Fibroblast of skin of left biceps (primary cell): ENCODE measurements around the gene ZNF814.
A peak's percentile ranks its signal among the peaks of the same experiment; 100 is the strongest.
"Not testable (repeated sequence)": the region's sequence is repeated elsewhere in the genome, so short reads cannot be mapped to it uniquely, and the experiment has no call there.

Experiments used
- DNase-seq, 2 experiments: peaks; one replicate each; pipeline ENCODE4 v3.0.0-alpha.2; 2013; ENCODE audit warnings: low read depth in 2 of 2

The ZNF814 gene

GRCh38 chr19:57862351-57862750, 26.5 kb downstream of the ZNF814 start:
- DNase-seq: not testable (repeated sequence)

- DNase-seq: not testable (repeated sequence)
Measured at GRCh38 chr19:57854117-57854516, 34.7 kb downstream of the ZNF814 start.

- DNase-seq: not testable (repeated sequence)
Measured at GRCh38 chr19:57851812-57852603, 36.8 kb downstream of the ZNF814 start.

DNA sequence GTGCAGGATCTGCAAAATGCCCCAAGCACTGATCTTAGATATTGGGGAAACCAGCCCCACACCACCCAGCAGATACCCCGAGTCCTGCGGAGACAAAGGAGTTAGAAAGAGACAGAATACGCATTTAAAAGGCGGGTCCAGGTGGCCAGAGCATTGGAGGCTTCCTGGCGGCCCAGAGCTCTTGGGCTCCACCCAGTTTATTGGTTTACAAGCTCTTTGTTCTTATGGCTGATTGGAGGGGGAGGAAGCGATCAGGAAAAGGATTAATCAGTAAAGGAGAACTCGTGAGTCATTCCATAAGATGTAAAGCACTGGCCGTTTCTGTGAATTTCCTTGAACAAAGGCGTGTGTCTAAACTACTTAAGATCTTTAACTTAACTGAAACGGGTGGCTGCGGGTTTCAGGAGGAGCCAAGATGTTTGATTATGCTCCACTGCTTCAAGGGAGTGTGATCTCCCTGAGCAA, 38.3 kb downstream of the ZNF814 start:
- no peak for DNase-seq

- DNase-seq: peak; percentile 44 to 55
Measured at GRCh38 chr19:57849666-57850473, 39.0 kb downstream of the ZNF814 start, which contains the start of gene ZNF587. ZNF587 (plus strand) TSS chr19:57849859; CDS start chr19:57850039, 180 bp downstream.

GRCh38 chr19:57849162-57849665, 39.6 kb downstream of the ZNF814 start:
- DNase-seq: not testable (repeated sequence)

DNA sequence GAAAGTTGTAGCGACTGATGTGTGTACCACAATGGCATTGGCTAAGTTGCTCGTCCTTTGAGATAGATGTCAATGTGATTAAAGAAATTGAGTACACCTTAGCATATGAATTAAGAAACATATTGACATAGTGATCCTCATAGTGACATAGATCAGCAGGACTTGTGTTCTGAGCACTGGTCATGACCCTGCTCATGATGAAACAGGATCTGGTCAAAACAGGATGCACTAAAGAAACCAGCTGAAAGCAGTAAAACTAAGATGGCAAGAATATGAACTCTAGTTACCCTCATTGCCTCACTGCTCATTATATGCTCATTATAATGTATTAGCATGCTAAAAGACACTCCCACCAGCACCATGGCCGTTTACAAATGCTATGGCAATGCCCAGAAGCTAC, 41.7 kb downstream of the ZNF814 start:
- not testable (repeated sequence) for DNase-seq

GRCh38 chr19:57841122-57841763, 47.6 kb downstream of the ZNF814 start:
- no peak for DNase-seq

DNA sequence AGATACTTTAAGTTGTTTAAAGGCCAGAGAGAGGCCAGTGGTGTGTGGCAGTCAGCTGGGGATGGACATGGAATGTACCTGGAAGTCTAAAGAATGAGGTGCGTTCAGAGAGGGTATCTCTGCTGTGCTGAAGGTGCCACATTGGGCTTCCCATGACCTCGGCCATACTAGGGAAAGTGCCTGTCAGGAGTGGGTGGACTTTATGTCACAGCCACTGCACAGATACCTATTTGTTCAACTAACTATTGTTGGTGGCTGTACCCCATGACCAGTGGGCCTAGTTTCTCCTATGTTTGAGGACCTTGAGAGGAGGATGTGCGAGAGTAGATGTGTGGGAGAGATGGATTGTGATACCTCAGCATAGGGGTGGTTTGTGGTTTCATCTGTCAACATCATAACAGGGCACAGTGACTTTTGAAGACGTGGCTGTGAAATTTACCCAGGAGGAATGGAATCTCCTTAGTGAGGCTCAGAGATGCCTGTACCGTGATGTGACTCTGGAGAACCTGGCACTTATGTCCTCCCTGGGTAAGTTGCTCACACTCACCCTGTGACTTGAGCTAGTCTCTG, 50.1 kb downstream of the ZNF814 start:
- not testable (repeated sequence) for DNase-seq

GRCh38 chr19:57836991-57837390, 51.8 kb downstream of the ZNF814 start:
- DNase-seq: not testable (repeated sequence)

GRCh38 chr19:57830071-57830602, 58.7 kb downstream of the ZNF814 start, which contains the start of gene ZNF587B:
ZNF587B (plus strand) TSS chr19:57830299; CDS start chr19:57830529, 230 bp downstream.
- DNase-seq: peak in 1 of 2 experiments; percentile 3

- no peak for DNase-seq
Measured at GRCh38 chr19:57829316-57829715, 59.5 kb downstream of the ZNF814 start.

DNA sequence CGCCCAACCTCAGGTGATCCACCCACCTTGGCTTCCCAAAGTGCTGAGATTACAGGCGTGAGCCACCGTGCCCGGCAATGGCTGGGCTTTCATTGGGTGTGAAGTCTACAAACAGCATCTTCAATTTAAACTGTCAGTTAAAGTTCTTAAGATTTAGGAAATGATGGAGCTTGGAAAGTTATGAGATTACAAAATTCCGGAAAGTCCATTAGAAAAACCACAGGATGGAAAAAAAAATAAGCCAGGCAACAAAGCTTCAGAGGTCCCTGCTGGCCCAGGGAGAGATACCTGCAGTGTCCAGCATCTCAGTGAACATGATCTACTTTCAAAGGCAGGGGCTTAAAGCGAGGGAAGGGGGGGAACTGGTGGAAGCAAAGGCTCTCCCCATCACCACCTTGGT, 63.3 kb downstream of the ZNF814 start:
- DNase-seq: no peak

GRCh38 chr19:57823608-57824007, 65.2 kb downstream of the ZNF814 start:
- DNase-seq: not testable (repeated sequence)

GRCh38 chr19:57823155-57823554, 65.7 kb downstream of the ZNF814 start:
- not testable (repeated sequence) for DNase-seq

DNA sequence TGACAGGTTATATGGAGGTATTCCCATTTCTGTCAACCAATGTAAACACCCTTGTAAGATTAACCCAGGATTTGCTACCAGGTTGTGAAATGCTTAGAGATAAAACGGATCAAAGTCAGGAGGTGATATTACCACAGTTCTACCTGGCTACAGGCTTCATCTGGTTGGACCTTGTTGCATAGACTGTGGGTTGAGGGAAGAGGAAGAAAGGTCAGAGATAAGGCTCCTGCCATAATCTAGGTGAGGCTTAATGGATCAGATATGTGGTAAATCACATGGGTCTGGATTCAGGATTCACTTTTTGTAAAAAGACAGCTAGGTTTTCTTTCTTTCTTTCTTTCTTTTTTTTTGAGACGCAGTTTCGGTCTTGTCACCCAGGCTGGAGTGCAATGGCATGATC, 67.3 kb downstream of the ZNF814 start:
- DNase-seq: not testable (repeated sequence)

GRCh38 chr19:57821095-57821494, 67.7 kb downstream of the ZNF814 start:
- DNase-seq: not testable (repeated sequence)

GRCh38 chr19:57820599-57820998, 68.2 kb downstream of the ZNF814 start:
- DNase-seq: no peak

GRCh38 chr19:57819475-57820148, 69.2 kb downstream of the ZNF814 start:
- peak; percentile 77 to 79 for DNase-seq

GRCh38 chr19:57818378-57818777, 70.5 kb downstream of the ZNF814 start:
- DNase-seq: no peak
